HEK293T (cell line): ENCODE measurements around the gene MAPK9.

Experiments used
- CTCF ChIA-PET: fragments of 350-600 bp; formaldehyde crosslinking; extraction: SDS; loops from one replicate; lab custom pipeline; 2021; ENCODE audit warnings: antibody characterized with exemption, inconsistent platforms; lab: Yijun Ruan, JAX
- POLR2A ChIA-PET: fragments of 350-600 bp; formaldehyde crosslinking; extraction: SDS; loops from one replicate; lab custom pipeline; 2020; ENCODE audit warnings: antibody characterized with exemption, inconsistent platforms; lab: Yijun Ruan, JAX
- DNase-seq: peaks from one replicate; pipeline ENCODE4 v3.0.0; 2012; ENCODE audit warnings: mixed read lengths; ENCODE audit errors: extremely low spot score
- ARNT ChIP-seq: fragments of 450-650 bp; IDR thresholded peaks from 2 replicates; pipeline ENCODE4 v1.6.1; 2017; ENCODE audit warnings: mild to moderate bottlenecking
- CTBP1 ChIP-seq: fragments of 450-650 bp; IDR thresholded peaks from 2 replicates; pipeline ENCODE4 v1.6.1; 2016; ENCODE audit warnings: borderline replicate concordance
- ELF4 ChIP-seq: fragments of 450-650 bp; IDR thresholded peaks from 2 replicates; pipeline ENCODE4 v1.6.1; 2017; ENCODE audit warnings: antibody characterized with exemption
- FOXA1 ChIP-seq: fragments of 450-650 bp; IDR thresholded peaks from 2 replicates; pipeline ENCODE4 v1.6.1; 2016; ENCODE audit warnings: mild to moderate bottlenecking
- FOXK2 ChIP-seq: fragments of 450-650 bp; IDR thresholded peaks from 2 replicates; pipeline ENCODE4 v1.6.1; 2016; ENCODE audit warnings: mild to moderate bottlenecking
- FOXM1 ChIP-seq: fragments of 450-650 bp; IDR thresholded peaks from 2 replicates; pipeline ENCODE4 v1.6.1; 2017; ENCODE audit warnings: mild to moderate bottlenecking, borderline replicate concordance
- HDGF ChIP-seq: fragments of 450-650 bp; IDR thresholded peaks from 2 replicates; pipeline ENCODE4 v1.6.1; 2017; ENCODE audit warnings: antibody characterized with exemption, borderline replicate concordance
- L3MBTL2 ChIP-seq: fragments of 450-650 bp; conservative IDR thresholded peaks from 2 replicates; pipeline ENCODE4 v1.6.1; 2016; ENCODE audit warnings: mild to moderate bottlenecking
- LEF1 ChIP-seq: fragments of 450-650 bp; IDR thresholded peaks from 2 replicates; pipeline ENCODE4 v1.6.1; 2017; ENCODE audit warnings: mild to moderate bottlenecking, borderline replicate concordance
- NFRKB ChIP-seq: fragments of 450-650 bp; IDR thresholded peaks from 2 replicates; pipeline ENCODE4 v1.6.1; 2016; ENCODE audit warnings: mild to moderate bottlenecking, moderate library complexity
- SP1 ChIP-seq: fragments of 450-650 bp; IDR thresholded peaks from 2 replicates; pipeline ENCODE4 v1.6.1; 2017
- SUZ12 ChIP-seq: fragments of 450-650 bp; IDR thresholded peaks from 2 replicates; pipeline ENCODE4 v1.6.1; 2016; ENCODE audit warnings: mild to moderate bottlenecking
- TARDBP ChIP-seq: fragments of 450-650 bp; IDR thresholded peaks from 2 replicates; pipeline ENCODE4 v1.6.1; 2016
- ZNF384 ChIP-seq: fragments of 450-650 bp; IDR thresholded peaks from 2 replicates; pipeline ENCODE4 v1.6.1; 2016
- TF ChIP-seq, protein P1 (sequence below): fragments of 450-650 bp; IDR thresholded peaks from 2 replicates; pipeline ENCODE4 v1.6.1; 2016

The MAPK9 gene

DNA sequence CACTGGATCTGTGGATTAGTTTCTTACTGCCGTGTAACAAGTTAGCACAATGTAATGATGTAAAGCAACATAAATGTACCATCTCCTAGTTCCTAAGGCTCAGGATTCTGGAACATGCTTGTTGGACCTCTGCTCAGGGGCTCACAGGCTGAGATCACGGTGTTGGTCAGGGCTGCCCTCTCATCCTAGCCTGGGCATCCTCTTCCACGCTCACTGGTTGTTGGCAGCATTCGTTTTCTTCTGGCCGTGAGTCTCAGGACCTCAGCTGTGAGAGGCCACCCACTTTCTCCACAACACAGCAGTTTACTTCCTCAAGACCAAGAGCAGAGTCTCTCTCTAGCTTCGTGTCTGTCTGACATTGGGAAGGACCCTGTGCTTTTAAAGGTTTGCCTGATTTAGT is 100.2 kb downstream of the MAPK9 start:
- no peak for DNase-seq
- CTCF ChIA-PET = interaction anchor here (0.6 to 0.9 kb wide), 2 partner anchors 11 to 124 kb away, joined by 3 read pairs; no protein-coding TSS in a partner anchor
- no peak for TF ChIP-seq SP1
- no peak for TF ChIP-seq TARDBP
- TF ChIP-seq LEF1 = no peak
- TF ChIP-seq SUZ12 = no peak
- TF ChIP-seq ELF4 = no peak
- TF ChIP-seq FOXA1 = no peak
- no peak for TF ChIP-seq HDGF
- TF ChIP-seq NFRKB = no peak
- TF ChIP-seq ARNT = no peak
- TF ChIP-seq FOXM1 = no peak
- TF ChIP-seq, protein P1, sequence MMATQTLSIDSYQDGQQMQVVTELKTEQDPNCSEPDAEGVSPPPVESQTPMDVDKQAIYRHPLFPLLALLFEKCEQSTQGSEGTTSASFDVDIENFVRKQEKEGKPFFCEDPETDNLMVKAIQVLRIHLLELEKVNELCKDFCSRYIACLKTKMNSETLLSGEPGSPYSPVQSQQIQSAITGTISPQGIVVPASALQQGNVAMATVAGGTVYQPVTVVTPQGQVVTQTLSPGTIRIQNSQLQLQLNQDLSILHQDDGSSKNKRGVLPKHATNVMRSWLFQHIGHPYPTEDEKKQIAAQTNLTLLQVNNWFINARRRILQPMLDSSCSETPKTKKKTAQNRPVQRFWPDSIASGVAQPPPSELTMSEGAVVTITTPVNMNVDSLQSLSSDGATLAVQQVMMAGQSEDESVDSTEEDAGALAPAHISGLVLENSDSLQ = no peak
- TF ChIP-seq CTBP1 = no peak
- TF ChIP-seq L3MBTL2 = no peak
- TF ChIP-seq ZNF384 = no peak
- POLR2A ChIA-PET = no interaction called here

- TF ChIP-seq SP1 (no peak), ELF4 (no peak), L3MBTL2 (no peak), TARDBP (no peak), ZNF384 (no peak), FOXK2 (no peak), ARNT (no peak)
- TF ChIP-seq, protein P1 = no peak
- no peak for DNase-seq
- ChIA-PET CTCF (no interaction called here), POLR2A (no interaction called here)
Measured at GRCh38 chr5:180187767-180188166, 104.1 kb downstream of the MAPK9 start.
